A549 (cell line): ENCODE data around the gene NCF2. TPM values are rescaled to one million over a fixed set of nuclear protein-coding genes. Genes with fewer than 3 reads are reported as not detected.

ENCODE experiments used
- ATAC-seq, 2 experiments: fragments of 200-7000 bp in 1 of 2; fragments of >200 bp in 1 of 2; cut with Nextera tagmentation in 1 of 2; cut with Tn5 transposase in 1 of 2; 3 replicates each; pipeline versions ENCODE4 v1.8.0 to v1.9.1; 2018 to 2020; ENCODE audit warnings: mild to moderate bottlenecking in 1 of 2, moderate library complexity in 1 of 2
- CTCF ChIA-PET: fragments of 300-600 bp; sonication (Branson Sonifier 250); formaldehyde crosslinking; extraction: SDS; loops from one replicate; lab custom pipeline; 2021; ENCODE audit warnings: antibody characterized with exemption, inconsistent platforms; lab: Yijun Ruan, JAX
- POLR2A ChIA-PET: fragments of 350-600 bp; formaldehyde crosslinking; extraction: SDS; loops from one replicate; lab custom pipeline; 2021; ENCODE audit warnings: antibody characterized with exemption, inconsistent platforms; lab: Yijun Ruan, JAX
- DNase-seq, 2 experiments: peaks; one replicate each; pipeline versions ENCODE4 v3.0.0 to v3.0.0-alpha.2; 2011 to 2016; ENCODE audit warnings: low read depth in 1 of 2, low spot score in 1 of 2
- FAIRE-seq: peaks from 2 replicates; lab custom pipeline; 2011; peaks lifted over from hg19 to GRCh38; lab: Jason Lieb, UNC
- H3K27ac ChIP-seq, 2 experiments: fragments of >200 bp; sonication (Bioruptor Twin); formaldehyde crosslinking; 3 replicates each; pipeline ENCODE4 v1.5.1; 2016 to 2017
- H3K4me1 ChIP-seq: fragments of >200 bp; sonication (Bioruptor Twin); formaldehyde crosslinking; 3 replicates; pipeline ENCODE4 v1.6.1; 2016
- H3K4me2 ChIP-seq: fragments of >200 bp; sonication (Bioruptor Twin); formaldehyde crosslinking; 3 replicates; pipeline ENCODE4 v1.6.1; 2016
- H3K4me3 ChIP-seq: fragments of >200 bp; sonication (Bioruptor Twin); formaldehyde crosslinking; 3 replicates; pipeline ENCODE4 v1.5.1; 2016
- H3K9me3 ChIP-seq: fragments of >200 bp; sonication (Bioruptor Twin); formaldehyde crosslinking; 3 replicates; pipeline ENCODE4 v1.6.1; 2016
- BHLHE40 ChIP-seq: IDR thresholded peaks from 2 replicates; pipeline ENCODE4 v1.6.1; 2012; ENCODE audit warnings: low read depth, low read length, inconsistent platforms
- CTCF ChIP-seq: fragments of >200 bp; sonication (Bioruptor Twin); formaldehyde crosslinking; IDR thresholded peaks from 3 replicates; pipeline ENCODE4 v1.5.1; 2016
- EHF ChIP-seq: fragments of 250-450 bp; sonication (Bioruptor Pico); IDR thresholded peaks from 2 replicates; pipeline ENCODE4 v1.5.0; 2020; ENCODE audit warnings: mild to moderate bottlenecking
- FOXS1 ChIP-seq: fragments of 250-450 bp; sonication (Bioruptor Pico); IDR thresholded peaks from 2 replicates; pipeline ENCODE4 v1.5.0; 2020; ENCODE audit warnings: mild to moderate bottlenecking, moderate library complexity
- HDAC2 ChIP-seq: fragments of 200-600 bp; sonication (generic); IDR thresholded peaks from 2 replicates; pipeline ENCODE4 v1.6.1; 2016
- HEYL ChIP-seq: fragments of 250-450 bp; sonication (Bioruptor Pico); IDR thresholded peaks from 2 replicates; pipeline ENCODE4 v1.8.0; 2021; ENCODE audit warnings: mild to moderate bottlenecking, moderate library complexity
- HOXA7 ChIP-seq: fragments of 250-450 bp; sonication (Bioruptor Pico); IDR thresholded peaks from 2 replicates; pipeline ENCODE4 v1.5.0; 2020; ENCODE audit warnings: mild to moderate bottlenecking, moderate library complexity
- HOXB13 ChIP-seq: fragments of 250-450 bp; sonication (Bioruptor Pico); IDR thresholded peaks from 2 replicates; pipeline ENCODE4 v1.5.0; 2020; ENCODE audit warnings: low read depth, mild to moderate bottlenecking, moderate library complexity
- MAFK ChIP-seq: fragments of 450-650 bp; IDR thresholded peaks from 2 replicates; pipeline ENCODE4 v1.6.1; 2014; ENCODE audit not compliant: partially characterized antibody
- MAZ ChIP-seq: fragments of 150-350 bp; IDR thresholded peaks from 2 replicates; pipeline ENCODE4 v1.6.1; 2014; ENCODE audit warnings: antibody characterized with exemption, low read depth, low read length, borderline replicate concordance
- MYC ChIP-seq: IDR thresholded peaks from 2 replicates; pipeline ENCODE4 v1.6.1; 2012; ENCODE audit warnings: mild to moderate bottlenecking, inconsistent platforms, low read length, improper control_type of control experiment, borderline replicate concordance
- NPAS2 ChIP-seq: fragments of 250-450 bp; sonication (Bioruptor Pico); IDR thresholded peaks from 2 replicates; pipeline ENCODE4 v1.8.0; 2022; ENCODE audit warnings: mild to moderate bottlenecking, moderate library complexity, borderline replicate concordance
- PBX3 ChIP-seq: IDR thresholded peaks from 2 replicates; pipeline ENCODE4 v1.6.1; 2012
- PHF8 ChIP-seq: fragments of 200-600 bp; sonication (generic); IDR thresholded peaks from 2 replicates; pipeline ENCODE4 v1.6.1; 2016; ENCODE audit warnings: low read depth, mild to moderate bottlenecking, antibody characterized with exemption, moderate library complexity, borderline replicate concordance
- POLR2A ChIP-seq: IDR thresholded peaks from 2 replicates; pipeline ENCODE4 v1.6.1; 2012; ENCODE audit warnings: mild to moderate bottlenecking, low read length
- RAD21 ChIP-seq, 2 experiments: fragments of >200 bp in 1 of 2; sonication (Bioruptor Twin) in 1 of 2; formaldehyde crosslinking in 1 of 2; IDR thresholded peaks in 1 of 2; conservative IDR thresholded peaks in 1 of 2; 2 replicates in 1 of 2; 3 replicates in 1 of 2; pipeline ENCODE4 v1.6.1; 2012 to 2018; ENCODE audit warnings: inconsistent platforms in 1 of 2
- RCOR1 ChIP-seq: fragments of 150-350 bp; IDR thresholded peaks from 2 replicates; pipeline ENCODE4 v1.6.1; 2014; ENCODE audit warnings: antibody characterized with exemption, low read length, low read depth
- SMC3 ChIP-seq: fragments of >200 bp; sonication (Bioruptor Twin); formaldehyde crosslinking; IDR thresholded peaks from 3 replicates; pipeline ENCODE4 v1.6.1; 2018; ENCODE audit warnings: inconsistent platforms
- SREBF2 ChIP-seq: fragments of 450-650 bp; IDR thresholded peaks from 2 replicates; pipeline ENCODE4 v1.6.1; 2014; ENCODE audit warnings: mild to moderate bottlenecking, moderate library complexity
- TFCP2L1 ChIP-seq: fragments of 250-450 bp; sonication (Bioruptor Pico); IDR thresholded peaks from 2 replicates; pipeline ENCODE4 v1.5.0; 2021; ENCODE audit warnings: mild to moderate bottlenecking
- TP53 ChIP-seq: fragments of 250-450 bp; sonication (Bioruptor Pico); IDR thresholded peaks from 2 replicates; pipeline ENCODE4 v1.5.0; 2021; ENCODE audit warnings: mild to moderate bottlenecking, moderate library complexity
- ZSCAN20 ChIP-seq: fragments of 250-450 bp; sonication (Bioruptor Pico); IDR thresholded peaks from 2 replicates; pipeline ENCODE4 v1.8.0; 2022; ENCODE audit warnings: mild to moderate bottlenecking, moderate library complexity
- WGBS: methylation state at CpG from one replicate; pipeline ENCODE4 v1.1.6; 2017; ENCODE audit errors: missing lambda C conversion rate; 5-methylcytosine and 5-hydroxymethylcytosine counted together
- polyA plus RNA-seq, 4 experiments: library from polyadenylated mRNA; depleted of rRNA in 3 of 4; stranded (reverse); fragments of >200 nt; fragmentation: RNase III in 1 of 4; extraction: RNeasy Plus Mini Kit Qiagen cat#74134 plus additional on column Dnase treatment in 1 of 4; gene quantifications; 2 replicates in 3 of 4; 3 replicates in 1 of 4; pipeline ENCODE4 v1.2.3, GENCODE V29; 2011 to 2017
- TF ChIP-seq, protein P1 (sequence below): fragments of 150-350 bp; IDR thresholded peaks from 2 replicates; pipeline ENCODE4 v1.6.1; 2014; ENCODE audit warnings: low read depth, mild to moderate bottlenecking, low read length
- TF ChIP-seq, protein P2 (sequence below): fragments of 250-450 bp; sonication (Bioruptor Pico); IDR thresholded peaks from 2 replicates; pipeline ENCODE4 v1.5.0; 2020; ENCODE audit warnings: low read depth, mild to moderate bottlenecking, moderate library complexity

Gene NCF2
- polyA plus RNA-seq, 2 of the 4 experiments (the other 2 are of a cell fraction), result 4.5 to 4.6 TPM

GRCh38 chr1:183596500-183596899 lies 6.2 kb upstream of the NCF2 start:
- no peak for TF ChIP-seq HDAC2
- no peak for TF ChIP-seq TP53 (CRISPR knock-in tag)
- TF ChIP-seq ZSCAN20 (CRISPR knock-in tag), result no peak
- no peak for TF ChIP-seq PHF8
- TF ChIP-seq RAD21 (conservative IDR thresholded peaks at IDR 0.05 in 1 of 2, IDR thresholded peaks at IDR 0.05 in 1 of 2), result no peak
- TF ChIP-seq, protein P1, sequence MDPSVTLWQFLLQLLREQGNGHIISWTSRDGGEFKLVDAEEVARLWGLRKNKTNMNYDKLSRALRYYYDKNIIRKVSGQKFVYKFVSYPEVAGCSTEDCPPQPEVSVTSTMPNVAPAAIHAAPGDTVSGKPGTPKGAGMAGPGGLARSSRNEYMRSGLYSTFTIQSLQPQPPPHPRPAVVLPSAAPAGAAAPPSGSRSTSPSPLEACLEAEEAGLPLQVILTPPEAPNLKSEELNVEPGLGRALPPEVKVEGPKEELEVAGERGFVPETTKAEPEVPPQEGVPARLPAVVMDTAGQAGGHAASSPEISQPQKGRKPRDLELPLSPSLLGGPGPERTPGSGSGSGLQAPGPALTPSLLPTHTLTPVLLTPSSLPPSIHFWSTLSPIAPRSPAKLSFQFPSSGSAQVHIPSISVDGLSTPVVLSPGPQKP, result no peak
- TF ChIP-seq PBX3, result no peak
- TF ChIP-seq MAFK, result no peak
- WGBS, result 79% methylated on average over 5 of the region's 5 CpGs
- FAIRE-seq (no peak), DNase-seq (no peak), ATAC-seq (no peak)
- Histone ChIP-seq H3K4me3 (no peak overlapping the region), H3K9me3 (no peaks in the 10 kb centered on the region), H3K27ac (no peak overlapping the region), H3K4me1 (peaks cover 8% of the 10 kb centered on the region; the same call in 2 of the 3 replicates), H3K4me2 (no peak overlapping the region)
- ChIA-PET POLR2A (no interaction called here), CTCF (interaction anchor here (0.8 kb wide), 1 partner anchor 26 kb away, joined by 5 read pairs; no protein-coding TSS in a partner anchor)

- ATAC-seq (no peak), DNase-seq (no peak), FAIRE-seq (no peak)
- ChIA-PET POLR2A (no interaction called here), CTCF (interaction anchor here (0.6 to 1.6 kb wide), 2 partner anchors 8 to 125 kb away, joined by 3 to 4 read pairs; no protein-coding TSS in a partner anchor)
- no peaks in the 10 kb centered on the region for H3K9me3 ChIP-seq
- H3K27ac ChIP-seq, result no peak overlapping the region
- no peak overlapping the region for H3K4me3 ChIP-seq
- TF ChIP-seq SMC3, result no peak
- no peak for TF ChIP-seq FOXS1 (CRISPR knock-in tag)
- TF ChIP-seq SREBF2, result no peak
- peaks cover 7% of the 10 kb centered on the region; the same call in 2 of the 3 replicates for H3K4me1 ChIP-seq
- H3K4me2 ChIP-seq, result no peak overlapping the region
- 81% methylated on average over 2 of the region's 2 CpGs for WGBS
Observed at GRCh38 chr1:183595537-183595936, 5.3 kb upstream of the NCF2 start.

- no peak overlapping the region for H3K27ac ChIP-seq
- POLR2A ChIA-PET, result no interaction called here
- ATAC-seq, result no peak
- no peak overlapping the region for H3K4me3 ChIP-seq
- H3K4me2 ChIP-seq, result no peak overlapping the region
- peaks cover 7% of the 10 kb centered on the region; the same call in 2 of the 3 replicates for H3K4me1 ChIP-seq
- 67% methylated on average over 3 of the region's 3 CpGs for WGBS
- no peak for FAIRE-seq
- CTCF ChIA-PET, result interaction anchor here (1.1 kb wide), 1 partner anchor 8 kb away, joined by 3 read pairs; no protein-coding TSS in a partner anchor
- no peak for DNase-seq
- no peak for TF ChIP-seq HOXA7
- TF ChIP-seq, protein P1, result no peak
- no peak for TF ChIP-seq HOXB13 (CRISPR knock-in tag)
- no peak for TF ChIP-seq ZSCAN20 (CRISPR knock-in tag)
- TF ChIP-seq RCOR1, result no peak
- no peak for TF ChIP-seq NPAS2 (CRISPR knock-in tag)
- no peak for TF ChIP-seq EHF (CRISPR knock-in tag)
- no peaks in the 10 kb centered on the region for H3K9me3 ChIP-seq
Observed at GRCh38 chr1:183593356-183593755, 3.1 kb upstream of the NCF2 start.

GRCh38 chr1:183592733-183593132 lies 2.5 kb upstream of the NCF2 start:
- Histone ChIP-seq H3K27ac (no peak overlapping the region), H3K4me3 (no peak overlapping the region), H3K9me3 (no peaks in the 10 kb centered on the region), H3K4me2 (no peak overlapping the region), H3K4me1 (peaks cover 7% of the 10 kb centered on the region; the same call in 2 of the 3 replicates)
- no peak for ATAC-seq
- ChIA-PET CTCF (interaction anchor here (1.1 kb wide), 1 partner anchor 9 kb away, joined by 3 read pairs; no protein-coding TSS in a partner anchor), POLR2A (no interaction called here)
- no peak for FAIRE-seq
- TF ChIP-seq MAZ, result no peak
- TF ChIP-seq CTCF, result no peak
- no peak for TF ChIP-seq HEYL (CRISPR knock-in tag)
- TF ChIP-seq, protein P2, sequence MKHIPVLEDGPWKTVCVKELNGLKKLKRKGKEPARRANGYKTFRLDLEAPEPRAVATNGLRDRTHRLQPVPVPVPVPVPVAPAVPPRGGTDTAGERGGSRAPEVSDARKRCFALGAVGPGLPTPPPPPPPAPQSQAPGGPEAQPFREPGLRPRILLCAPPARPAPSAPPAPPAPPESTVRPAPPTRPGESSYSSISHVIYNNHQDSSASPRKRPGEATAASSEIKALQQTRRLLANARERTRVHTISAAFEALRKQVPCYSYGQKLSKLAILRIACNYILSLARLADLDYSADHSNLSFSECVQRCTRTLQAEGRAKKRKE (CRISPR knock-in tag), result no peak
- TF ChIP-seq POLR2A, result no peak
- no peak for TF ChIP-seq PBX3
- no peak for TF ChIP-seq TFCP2L1 (CRISPR knock-in tag)
- no peak for TF ChIP-seq BHLHE40
- TF ChIP-seq MYC, result no peak
- DNase-seq, result no peak
- 84% methylated on average over 7 of the region's 7 CpGs for WGBS
